Measurements from ENCODE around the gene SNAI3.

The SNAI3 gene

DNA sequence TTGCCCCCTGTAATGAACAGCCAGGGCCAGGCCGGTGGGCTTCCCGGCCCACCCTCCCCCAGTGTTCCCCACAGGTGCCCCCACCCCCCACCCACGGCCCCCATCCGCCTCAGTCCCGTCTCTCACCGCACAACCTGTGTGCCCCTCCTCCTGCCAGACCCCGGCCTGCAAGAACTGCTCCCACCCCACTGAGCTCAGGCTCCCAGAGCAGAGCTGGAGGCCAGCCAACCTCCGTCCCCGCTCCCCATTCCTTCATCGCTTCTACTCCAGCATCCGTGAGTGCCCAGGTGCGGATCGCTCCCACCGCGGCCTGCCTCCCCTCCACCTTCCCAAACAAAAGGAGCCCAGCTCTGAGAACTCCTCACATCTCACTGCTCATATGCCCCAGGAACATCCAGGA lies 27.6 kb downstream of the SNAI3 start:
- Histone ChIP-seq H3F3A (ENCODE audit: control insufficient read depth, insufficient read depth) (no peaks in the 10 kb centered on the region), H3K4me3 (ENCODE audit: low read length) (no peak overlapping the region), H3K9me2 (replicated peaks; ENCODE audit: control insufficient read depth, low read length) (no peaks in the 10 kb centered on the region), H4K20me1 (ENCODE audit: control insufficient read depth, insufficient read depth, low read depth, low read length) (peaks cover 10% of the 10 kb centered on the region; the same call in 1 of the 2 replicates), H3K79me2 (ENCODE audit: control insufficient read depth, low read length) (peaks cover 69% of the 10 kb centered on the region), H3K36me3 (ENCODE audit: control insufficient read depth, low read length) (peaks cover 86% of the 10 kb centered on the region), H3K27me3 (ENCODE audit: control insufficient read depth, low read length) (no peaks in the 10 kb centered on the region), H3K4me1 (ENCODE audit: control insufficient read depth, low read length) (peaks cover 17% of the 10 kb centered on the region), H3K27ac (ENCODE audit: low read depth, low read length) (no peak overlapping the region), H3K4me2 (ENCODE audit: low read length) (no peak overlapping the region), H3K9me3 (ENCODE audit: control insufficient read depth, insufficient read depth, low read length) (no peaks in the 10 kb centered on the region)
- TF ChIP-seq, protein P1, sequence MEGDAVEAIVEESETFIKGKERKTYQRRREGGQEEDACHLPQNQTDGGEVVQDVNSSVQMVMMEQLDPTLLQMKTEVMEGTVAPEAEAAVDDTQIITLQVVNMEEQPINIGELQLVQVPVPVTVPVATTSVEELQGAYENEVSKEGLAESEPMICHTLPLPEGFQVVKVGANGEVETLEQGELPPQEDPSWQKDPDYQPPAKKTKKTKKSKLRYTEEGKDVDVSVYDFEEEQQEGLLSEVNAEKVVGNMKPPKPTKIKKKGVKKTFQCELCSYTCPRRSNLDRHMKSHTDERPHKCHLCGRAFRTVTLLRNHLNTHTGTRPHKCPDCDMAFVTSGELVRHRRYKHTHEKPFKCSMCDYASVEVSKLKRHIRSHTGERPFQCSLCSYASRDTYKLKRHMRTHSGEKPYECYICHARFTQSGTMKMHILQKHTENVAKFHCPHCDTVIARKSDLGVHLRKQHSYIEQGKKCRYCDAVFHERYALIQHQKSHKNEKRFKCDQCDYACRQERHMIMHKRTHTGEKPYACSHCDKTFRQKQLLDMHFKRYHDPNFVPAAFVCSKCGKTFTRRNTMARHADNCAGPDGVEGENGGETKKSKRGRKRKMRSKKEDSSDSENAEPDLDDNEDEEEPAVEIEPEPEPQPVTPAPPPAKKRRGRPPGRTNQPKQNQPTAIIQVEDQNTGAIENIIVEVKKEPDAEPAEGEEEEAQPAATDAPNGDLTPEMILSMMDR (IDR thresholded peaks at IDR 0.05; ENCODE audit: low read depth, low read length, poor library complexity, severe bottlenecking): no peak
- no peak for TF ChIP-seq EZH2phosphoT487 (IDR thresholded peaks at IDR 0.05; ENCODE audit: borderline replicate concordance, low read length)

DNA sequence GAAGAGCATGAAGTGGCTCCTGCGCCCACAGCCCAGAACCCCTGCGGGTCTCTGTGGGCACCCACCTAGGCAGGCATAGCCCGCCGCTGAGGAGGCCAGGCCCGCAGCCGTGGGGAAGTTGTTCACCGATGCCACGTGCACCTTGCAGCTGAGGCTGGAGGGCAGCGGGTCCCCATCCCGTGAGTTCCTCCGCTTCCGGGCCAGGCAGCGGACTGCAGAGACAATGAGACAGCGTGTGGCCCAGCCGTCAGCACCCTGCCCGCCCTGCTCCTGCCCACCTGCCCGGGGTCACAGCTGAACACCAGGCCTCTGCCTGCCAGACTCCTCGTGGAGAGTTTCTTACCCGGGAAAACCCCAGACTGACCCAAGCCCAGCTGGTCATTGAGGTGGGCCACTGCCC lies 28.9 kb downstream of the SNAI3 start:
- H3K9me3 ChIP-seq (ENCODE audit: control insufficient read depth, insufficient read depth, low read length): no peaks in the 10 kb centered on the region
- H3K4me2 ChIP-seq (ENCODE audit: low read length): no peak overlapping the region
- peaks cover 21% of the 10 kb centered on the region for H3K4me1 ChIP-seq (ENCODE audit: control insufficient read depth, low read length)
- H3K27ac ChIP-seq (ENCODE audit: low read depth, low read length): no peak overlapping the region
- H4K20me1 ChIP-seq (ENCODE audit: control insufficient read depth, insufficient read depth, low read depth, low read length): peaks cover 10% of the 10 kb centered on the region; the same call in 1 of the 2 replicates
- H3K9me2 ChIP-seq (replicated peaks; ENCODE audit: control insufficient read depth, low read length): no peaks in the 10 kb centered on the region
- H3K79me2 ChIP-seq (ENCODE audit: control insufficient read depth, low read length): peaks cover 61% of the 10 kb centered on the region
- no peaks in the 10 kb centered on the region for H3F3A ChIP-seq (ENCODE audit: control insufficient read depth, insufficient read depth)
- H3K27me3 ChIP-seq (ENCODE audit: control insufficient read depth, low read length): no peaks in the 10 kb centered on the region
- peaks cover 90% of the 10 kb centered on the region for H3K36me3 ChIP-seq (ENCODE audit: control insufficient read depth, low read length)
- no peak overlapping the region for H3K4me3 ChIP-seq (ENCODE audit: low read length)
- TF ChIP-seq EZH2phosphoT487 (IDR thresholded peaks at IDR 0.05; ENCODE audit: borderline replicate concordance, low read length): no peak
- TF ChIP-seq, protein P1 (IDR thresholded peaks at IDR 0.05; ENCODE audit: low read depth, low read length, poor library complexity, severe bottlenecking): no peak

DNA sequence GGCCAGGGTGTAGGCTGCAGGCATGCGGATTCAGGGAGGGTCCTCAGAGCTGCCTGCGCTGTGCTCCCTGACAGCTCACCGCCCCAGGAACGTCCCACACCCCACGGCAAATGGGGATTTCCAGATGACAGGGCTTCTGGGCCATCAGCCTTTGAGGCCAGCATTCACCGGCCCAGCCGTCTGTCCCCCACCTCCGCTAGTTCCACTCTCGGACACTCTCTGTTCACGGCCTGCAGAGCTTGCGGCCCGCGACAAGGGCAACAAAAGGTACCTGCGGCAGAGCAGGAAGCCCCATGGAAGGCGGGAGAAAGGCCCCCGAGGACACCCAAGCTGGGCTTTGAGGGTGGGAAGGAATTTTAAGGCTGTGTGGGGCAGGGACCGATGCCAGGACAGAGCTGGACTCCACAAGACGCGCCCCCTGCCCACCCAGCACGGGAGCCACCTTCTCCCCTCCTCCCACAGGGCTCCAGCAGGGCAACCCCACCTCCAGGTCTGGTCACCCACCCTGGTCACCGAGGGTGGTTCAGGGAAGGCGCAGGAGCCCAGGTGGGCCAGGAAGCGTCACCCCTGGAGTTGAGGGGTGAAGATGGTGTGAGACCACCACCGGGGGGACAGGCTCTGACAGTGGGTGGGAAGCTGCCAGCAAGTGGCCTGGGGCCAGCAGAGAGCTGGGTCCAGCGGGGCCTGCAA lies 29.9 kb downstream of the SNAI3 start:
- H3F3A ChIP-seq (ENCODE audit: control insufficient read depth, insufficient read depth): no peaks in the 10 kb centered on the region
- no peaks in the 10 kb centered on the region for H3K9me3 ChIP-seq (ENCODE audit: control insufficient read depth, insufficient read depth, low read length)
- peaks cover 5% of the 10 kb centered on the region; the same call in 1 of the 2 replicates for H4K20me1 ChIP-seq (ENCODE audit: control insufficient read depth, insufficient read depth, low read depth, low read length)
- peaks cover 28% of the 10 kb centered on the region for H3K4me1 ChIP-seq (ENCODE audit: control insufficient read depth, low read length)
- H3K4me3 ChIP-seq (ENCODE audit: low read length): no peak overlapping the region
- H3K27me3 ChIP-seq (ENCODE audit: control insufficient read depth, low read length): no peaks in the 10 kb centered on the region
- no peak overlapping the region for H3K4me2 ChIP-seq (ENCODE audit: low read length)
- H3K79me2 ChIP-seq (ENCODE audit: control insufficient read depth, low read length): peaks cover 59% of the 10 kb centered on the region
- TF ChIP-seq, protein P1 (IDR thresholded peaks at IDR 0.05; ENCODE audit: low read depth, low read length, poor library complexity, severe bottlenecking): no peak
- no peak for TF ChIP-seq EZH2phosphoT487 (IDR thresholded peaks at IDR 0.05; ENCODE audit: borderline replicate concordance, low read length)
- no peaks in the 10 kb centered on the region for H3K9me2 ChIP-seq (replicated peaks; ENCODE audit: control insufficient read depth, low read length)
- no peak overlapping the region for H3K27ac ChIP-seq (ENCODE audit: low read depth, low read length)
- peaks cover 92% of the 10 kb centered on the region for H3K36me3 ChIP-seq (ENCODE audit: control insufficient read depth, low read length)

Measured in DOHH2 (cell line).